Left lung (tissue), 10 donors: ENCODE data around the gene RIN2. TPM values are rescaled to one million over a fixed set of nuclear protein-coding genes. Genes with fewer than 3 reads are reported as not detected.

Experiments used
- ATAC-seq: fragments of 200-7000 bp; cut with Tn5 transposase; one replicate; pipeline ENCODE4 v1.9.1; 2020; ENCODE audit warnings: moderate library complexity
- DNase-seq, 4 donors: peaks; one replicate each; pipeline ENCODE4 v3.0.0-alpha.2; 2013 to 2020
- H3K27ac ChIP-seq, 2 donors: fragments of 200-600 bp; sonication (generic) in 1 of 2; one replicate each; pipeline versions ENCODE4 v1.5.0 to v1.8.0; 2020 to 2021
- H3K27me3 ChIP-seq, 2 donors: fragments of 200-600 bp; sonication (generic) in 1 of 2; one replicate each; pipeline versions ENCODE4 v1.5.0 to v1.8.0; 2020 to 2021
- H3K36me3 ChIP-seq, 2 donors: fragments of 200-600 bp; sonication (generic) in 1 of 2; one replicate each; pipeline versions ENCODE4 v1.5.0 to v1.8.0; 2020 to 2021
- H3K4me1 ChIP-seq, 2 donors: fragments of 200-600 bp; one replicate each; pipeline ENCODE4 v1.8.0; 2021
- H3K4me3 ChIP-seq, 2 donors: fragments of 200-600 bp; sonication (generic) in 1 of 2; one replicate each; pipeline versions ENCODE4 v1.5.0 to v1.8.0; 2020 to 2021; ENCODE audit warnings: mild to moderate bottlenecking in 1 of 2
- H3K9me3 ChIP-seq, 2 donors: fragments of 200-600 bp; sonication (generic) in 1 of 2; one replicate each; pipeline versions ENCODE4 v1.5.0 to v1.8.0; 2020 to 2021
- CTCF ChIP-seq, 2 donors: fragments of 200-600 bp; sonication (generic) in 1 of 2; IDR thresholded peaks; one replicate each; pipeline versions ENCODE4 v1.5.0 to v1.8.0; 2021; ENCODE audit warnings: antibody characterized with exemption in 2 of 2
- intact Hi-C, 2 donors: fragments of 100-400 bp; cut with DNase I; formaldehyde crosslinking; loops; one replicate each; pipeline versions ENCODE4 v1.11.2 to v1.14.2; 2022
- polyA plus RNA-seq, 6 donors: library from polyadenylated mRNA; unstranded; fragments of 120-200 nt; gene quantifications; one replicate each; pipeline ENCODE4 v1.2.1, GENCODE V29; 2013; ENCODE audit not compliant: insufficient read length in 6 of 6
- total RNA-seq, 2 donors: library from RNA; stranded (reverse); fragmentation: NEBNext Ultra II Directional; extraction: Animal tissue kit (Norgen Biotek cat#: 25700); gene quantifications; one replicate each; pipeline ENCODE4 v1.2.1, GENCODE V29; 2021
- donor health status: DM: no; HTN: yes; CAD: no.
- donor health status: DM: no; HTN: no; CAD: no.

Gene RIN2
- total and polyA plus RNA-seq, 8 donors, result 34.8 to 69.8 (median 39.7) TPM

GRCh38 chr20:19756761-19757486 is 1.1 kb upstream of the RIN2 start:
- H3K9me3 ChIP-seq, result no peaks in the 10 kb centered on the region
- no peak for ATAC-seq
- H3K27me3 ChIP-seq, result peaks cover 0 to 25% of the 10 kb centered on the region in 2 donors
- H3K36me3 ChIP-seq, result no peaks in the 10 kb centered on the region
- no peak for TF ChIP-seq CTCF (IDR thresholded peaks at IDR 0.05)
- peaks cover 15 to 27% of the 10 kb centered on the region in 2 donors for H3K4me1 ChIP-seq
- DNase-seq, result no peak
- intact Hi-C loops, result no loop called here
- H3K4me3 ChIP-seq, result peak overlapping the region; percentile 66 to 69
- H3K27ac ChIP-seq, result peak overlapping the region; percentile 91 to 94

GRCh38 chr20:19757487-19758132 is 448 bp upstream of the RIN2 start:
- Histone ChIP-seq H3K4me1 (peaks cover 15 to 27% of the 10 kb centered on the region in 2 donors), H3K36me3 (no peaks in the 10 kb centered on the region), H3K9me3 (no peaks in the 10 kb centered on the region), H3K4me3 (peak overlapping the region; percentile 66 to 69), H3K27me3 (peaks cover 0 to 25% of the 10 kb centered on the region in 2 donors), H3K27ac (peak overlapping the region; percentile 91 to 94)
- intact Hi-C loops, result no loop called here
- no peak for TF ChIP-seq CTCF (IDR thresholded peaks at IDR 0.05)
- ATAC-seq, result peak; percentile 85
- peak; percentile 90 to 97 (median 92) for DNase-seq

- no peaks in the 10 kb centered on the region for H3K36me3 ChIP-seq
- ATAC-seq, result peak; percentile 59
- no peak for TF ChIP-seq CTCF (IDR thresholded peaks at IDR 0.05)
- peaks cover 0 to 25% of the 10 kb centered on the region in 2 donors for H3K27me3 ChIP-seq
- no peaks in the 10 kb centered on the region for H3K9me3 ChIP-seq
- intact Hi-C loops, result no loop called here
- H3K4me1 ChIP-seq, result peaks cover 15 to 27% of the 10 kb centered on the region in 2 donors
- H3K4me3 ChIP-seq, result peak overlapping the region; percentile 66 to 69
- peak; percentile 54 to 89 (median 66) for DNase-seq
- peak overlapping the region; percentile 91 to 94 for H3K27ac ChIP-seq
Observed at GRCh38 chr20:19758501-19759331, 658 bp downstream of the RIN2 start.

GRCh38 chr20:19760371-19760721 is 2.3 kb downstream of the RIN2 start:
- no peak for DNase-seq
- Histone ChIP-seq H3K27me3 (peaks cover 0 to 25% of the 10 kb centered on the region in 2 donors), H3K9me3 (no peaks in the 10 kb centered on the region), H3K36me3 (no peaks in the 10 kb centered on the region), H3K27ac (peak overlapping the region; percentile 91 to 94), H3K4me1 (peaks cover 15 to 27% of the 10 kb centered on the region in 2 donors), H3K4me3 (no peak overlapping the region)
- no peak for ATAC-seq
- intact Hi-C loops, result no loop called here
- no peak for TF ChIP-seq CTCF (IDR thresholded peaks at IDR 0.05)
